Activated CD4-positive, alpha-beta T cell treated with anti-CD3 and anti-CD28 coated beads, Interleukin-2, amount 10 ng/mL, durations not matched to agents 7 days and 5 days (primary cell): ENCODE measurements around the gene CDH13. TPM values are rescaled to one million over a fixed set of nuclear protein-coding genes. Genes with fewer than 3 reads are reported as not detected.

Experiments
- CTCF ChIA-PET: fragments of 350-600 bp; sonication (Branson Sonifier 250); formaldehyde crosslinking; loops from one replicate; lab custom pipeline; 2021; ENCODE audit warnings: antibody characterized with exemption; lab: Charles Lee
- POLR2A ChIA-PET: fragments of 350-600 bp; sonication (Branson Sonifier 250); formaldehyde crosslinking; loops from one replicate; lab custom pipeline; 2021; ENCODE audit warnings: antibody characterized with exemption; lab: Charles Lee
- DNase-seq: peaks from one replicate; pipeline ENCODE4 v3.0.0-alpha.2; 2020
- H3K27ac Mint-ChIP-seq: one replicate; pipeline ENCODE4 v1.8.0; 2021; ENCODE audit warnings: mild to moderate bottlenecking, moderate library complexity, mixed read lengths
- H3K27me3 Mint-ChIP-seq: one replicate; pipeline ENCODE4 v1.8.0; 2021; ENCODE audit warnings: mixed read lengths
- H3K36me3 Mint-ChIP-seq: one replicate; pipeline ENCODE4 v1.8.0; 2021; ENCODE audit warnings: low read depth, mixed read lengths
- H3K4me1 Mint-ChIP-seq: one replicate; pipeline ENCODE4 v1.8.0; 2021; ENCODE audit warnings: mixed read lengths
- H3K4me3 Mint-ChIP-seq: one replicate; pipeline ENCODE4 v1.8.0; 2021; ENCODE audit warnings: mild to moderate bottlenecking, moderate library complexity, mixed read lengths
- H3K9me3 Mint-ChIP-seq: one replicate; pipeline ENCODE4 v1.8.0; 2021; ENCODE audit warnings: mixed read lengths
- total RNA-seq, 2 experiments: library from RNA; stranded (reverse); gene quantifications; one replicate each; pipeline ENCODE4 v1.2.3, GENCODE V29; 2021

CDH13 gene
- total RNA-seq, 2 experiments from 2014 or later: not detected

GRCh38 chr16:82835487-82836155, 208.9 kb downstream of the CDH13 start:
- H3K9me3 Mint-ChIP-seq: no peaks in the 10 kb centered on the region
- no peak overlapping the region for H3K4me3 Mint-ChIP-seq
- H3K36me3 Mint-ChIP-seq: no peaks in the 10 kb centered on the region
- no peaks in the 10 kb centered on the region for H3K4me1 Mint-ChIP-seq
- CTCF ChIA-PET: no interaction called here
- no peak for DNase-seq
- H3K27ac Mint-ChIP-seq: no peak overlapping the region
- H3K27me3 Mint-ChIP-seq: peaks cover 3% of the 10 kb centered on the region
- POLR2A ChIA-PET: no interaction called here

DNA sequence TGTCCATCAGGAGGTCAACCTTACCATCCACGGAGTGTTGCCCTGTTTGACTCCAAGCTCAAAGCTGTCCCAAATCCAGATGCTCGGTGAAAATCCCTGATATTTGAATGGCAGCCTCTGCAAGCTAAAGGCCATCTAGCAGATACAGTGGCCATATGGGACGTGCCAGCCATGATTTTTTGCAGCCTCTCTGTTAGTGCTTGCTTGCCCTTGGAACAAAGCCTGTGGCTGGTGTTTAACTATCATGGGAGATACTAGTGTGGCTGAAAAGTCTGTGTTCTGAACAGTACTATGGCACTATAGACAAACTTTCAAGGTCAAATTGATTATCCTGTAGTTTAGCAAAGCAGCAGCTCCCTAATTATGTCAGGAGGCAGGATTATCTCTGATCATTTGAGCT, 214.3 kb downstream of the CDH13 start:
- DNase-seq: no peak
- H3K4me3 Mint-ChIP-seq: no peak overlapping the region
- ChIA-PET POLR2A (no interaction called here), CTCF (no interaction called here)
- no peaks in the 10 kb centered on the region for H3K9me3 Mint-ChIP-seq
- H3K27me3 Mint-ChIP-seq: no peaks in the 10 kb centered on the region
- H3K4me1 Mint-ChIP-seq: no peaks in the 10 kb centered on the region
- no peak overlapping the region for H3K27ac Mint-ChIP-seq
- H3K36me3 Mint-ChIP-seq: no peaks in the 10 kb centered on the region

DNA sequence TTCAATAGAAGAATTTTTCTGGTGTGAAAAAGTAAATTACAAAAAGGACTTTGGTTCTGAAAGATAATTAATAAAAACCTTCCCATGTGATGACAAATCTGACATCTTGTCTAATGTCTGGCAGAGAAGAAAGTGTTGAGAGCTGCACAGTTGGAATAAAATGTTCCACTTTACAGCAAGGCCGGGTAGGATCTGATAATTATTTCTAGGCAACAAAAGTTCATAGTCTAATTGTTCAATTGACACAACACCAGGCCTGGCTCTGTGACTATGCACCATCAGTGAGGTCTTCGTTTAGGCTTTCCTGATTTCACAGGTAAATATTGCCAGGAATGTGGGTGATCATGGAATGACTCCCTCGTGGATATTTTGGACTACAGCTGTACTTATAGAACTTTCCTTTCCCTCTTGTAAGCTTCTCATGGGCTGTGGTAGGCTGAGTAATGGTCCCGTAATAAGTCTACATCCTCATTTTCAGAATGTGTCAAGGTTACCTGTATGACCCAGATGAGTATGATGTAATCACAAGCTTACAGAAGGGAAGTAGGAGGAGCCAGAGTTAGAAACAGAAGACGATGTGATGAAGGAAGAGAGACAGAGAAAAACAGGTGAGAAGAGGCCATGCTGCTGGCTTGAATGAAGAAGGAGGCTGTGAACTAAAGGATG, 217.0 kb downstream of the CDH13 start:
- Mint-ChIP-seq H3K36me3 (no peaks in the 10 kb centered on the region), H3K4me3 (no peak overlapping the region), H3K4me1 (no peaks in the 10 kb centered on the region), H3K27me3 (no peaks in the 10 kb centered on the region), H3K27ac (no peak overlapping the region), H3K9me3 (no peaks in the 10 kb centered on the region)
- CTCF ChIA-PET: no interaction called here
- no peak for DNase-seq
- POLR2A ChIA-PET: no interaction called here

DNA sequence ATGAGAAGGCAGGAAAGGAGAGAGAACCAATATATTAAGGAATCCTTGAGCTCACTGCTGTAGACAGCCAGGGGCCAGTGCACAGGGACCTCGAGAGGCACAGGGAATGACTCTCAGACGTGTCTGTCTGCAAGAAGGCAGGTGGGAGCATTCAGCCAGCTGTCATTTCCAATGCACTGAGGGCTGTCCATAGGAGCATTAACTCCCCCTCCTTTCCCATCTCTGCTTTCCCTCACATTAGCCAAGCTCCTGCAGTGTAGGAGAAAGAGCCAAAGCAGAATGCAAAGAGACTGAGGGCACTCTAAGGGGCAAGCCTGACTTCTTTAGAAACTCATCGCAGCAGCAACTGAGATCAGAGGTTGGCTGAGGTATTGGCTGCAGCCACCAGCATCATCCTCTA, 218.3 kb downstream of the CDH13 start:
- POLR2A ChIA-PET: no interaction called here
- no peak for DNase-seq
- Mint-ChIP-seq H3K4me1 (no peaks in the 10 kb centered on the region), H3K27ac (no peak overlapping the region), H3K36me3 (no peaks in the 10 kb centered on the region), H3K27me3 (no peaks in the 10 kb centered on the region), H3K4me3 (no peak overlapping the region), H3K9me3 (no peaks in the 10 kb centered on the region)
- CTCF ChIA-PET: no interaction called here

DNA sequence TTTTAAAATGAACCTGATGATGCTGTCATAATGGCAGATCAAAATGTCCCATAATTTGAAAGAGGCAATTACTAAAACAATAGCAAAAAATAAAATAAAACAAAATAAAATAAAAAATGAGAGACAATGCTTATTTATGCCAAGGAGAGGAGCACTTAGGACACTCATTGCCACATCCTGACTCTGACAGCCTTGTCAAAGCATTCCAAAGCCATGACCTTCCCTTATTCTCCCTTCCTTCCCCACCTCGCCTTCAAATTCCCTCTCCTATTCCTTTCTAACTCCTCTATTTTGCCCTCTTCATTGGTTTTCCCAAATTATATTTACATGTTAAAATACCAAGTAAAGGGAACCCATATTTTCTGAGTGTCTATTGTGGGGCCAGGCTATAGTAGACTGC, 220.0 kb downstream of the CDH13 start:
- H3K36me3 Mint-ChIP-seq: no peaks in the 10 kb centered on the region
- no peak overlapping the region for H3K4me3 Mint-ChIP-seq
- no peak for DNase-seq
- CTCF ChIA-PET: no interaction called here
- no peak overlapping the region for H3K27ac Mint-ChIP-seq
- H3K9me3 Mint-ChIP-seq: no peaks in the 10 kb centered on the region
- H3K4me1 Mint-ChIP-seq: no peaks in the 10 kb centered on the region
- H3K27me3 Mint-ChIP-seq: no peaks in the 10 kb centered on the region
- POLR2A ChIA-PET: no interaction called here

DNA sequence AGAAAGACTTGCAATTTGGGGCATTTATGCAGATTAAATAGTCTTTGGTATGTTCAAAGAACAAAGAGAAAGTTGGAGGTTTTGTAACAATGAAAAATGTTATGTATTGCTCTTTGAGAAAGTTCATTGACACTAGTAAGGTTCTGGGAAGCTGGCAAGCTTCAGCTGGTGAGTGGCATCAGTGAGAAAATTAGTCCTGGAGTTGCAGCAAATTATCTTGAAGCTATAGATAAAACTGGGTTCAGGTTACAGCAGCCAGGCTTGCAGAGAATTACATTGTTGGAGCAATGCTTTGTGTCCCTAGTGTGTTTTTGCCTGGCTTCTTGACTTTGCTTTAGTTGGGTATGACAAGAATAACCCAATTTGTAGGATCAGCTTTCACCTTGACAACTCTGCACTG, 221.2 kb downstream of the CDH13 start:
- Mint-ChIP-seq H3K27me3 (no peaks in the 10 kb centered on the region), H3K27ac (no peak overlapping the region), H3K4me1 (no peaks in the 10 kb centered on the region), H3K36me3 (no peaks in the 10 kb centered on the region), H3K9me3 (no peaks in the 10 kb centered on the region), H3K4me3 (no peak overlapping the region)
- CTCF ChIA-PET: no interaction called here
- POLR2A ChIA-PET: no interaction called here
- DNase-seq: no peak

GRCh38 chr16:82852388-82853008, 225.7 kb downstream of the CDH13 start:
- Mint-ChIP-seq H3K27ac (no peak overlapping the region), H3K4me1 (no peaks in the 10 kb centered on the region), H3K4me3 (no peak overlapping the region), H3K27me3 (no peaks in the 10 kb centered on the region), H3K36me3 (no peaks in the 10 kb centered on the region), H3K9me3 (no peaks in the 10 kb centered on the region)
- DNase-seq: no peak
- ChIA-PET CTCF (interaction anchor here (1.2 kb wide), 1 partner anchor 10 kb away, joined by 3 read pairs; no protein-coding TSS in a partner anchor), POLR2A (no interaction called here)

DNA sequence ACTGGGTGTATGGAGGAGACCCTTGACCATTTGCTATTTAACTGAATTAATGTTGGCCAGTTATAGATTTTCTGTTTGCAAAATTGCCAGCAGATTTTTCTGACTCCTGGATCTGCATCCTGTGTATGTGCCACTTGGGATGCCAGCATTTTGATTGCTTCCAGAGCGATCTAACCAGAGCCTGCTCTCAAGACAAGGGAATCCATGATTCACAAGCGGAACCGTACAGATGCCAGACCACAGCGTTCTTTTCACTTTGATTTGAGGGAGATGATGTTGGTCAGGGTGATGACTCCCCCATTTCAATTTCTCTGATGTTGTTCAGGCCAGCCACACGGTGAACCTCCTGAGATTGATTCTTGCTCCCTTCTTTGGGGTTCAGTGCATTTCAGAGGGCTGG, 228.7 kb downstream of the CDH13 start:
- Mint-ChIP-seq H3K4me1 (no peaks in the 10 kb centered on the region), H3K36me3 (no peaks in the 10 kb centered on the region)
- CTCF ChIA-PET: no interaction called here

GRCh38 chr16:82857693-82858365, 231.1 kb downstream of the CDH13 start:
- H3K27ac Mint-ChIP-seq: no peak overlapping the region
- no peaks in the 10 kb centered on the region for H3K27me3 Mint-ChIP-seq
- H3K9me3 Mint-ChIP-seq: no peaks in the 10 kb centered on the region
- POLR2A ChIA-PET: no interaction called here
- CTCF ChIA-PET: no interaction called here
- no peak for DNase-seq
- H3K4me1 Mint-ChIP-seq: no peaks in the 10 kb centered on the region
- no peak overlapping the region for H3K4me3 Mint-ChIP-seq
- H3K36me3 Mint-ChIP-seq: no peaks in the 10 kb centered on the region

More for the DNA sequence above, 228.7 kb downstream of the CDH13 start:
- H3K27ac Mint-ChIP-seq: no peak overlapping the region
- POLR2A ChIA-PET: no interaction called here
- H3K9me3 Mint-ChIP-seq: no peaks in the 10 kb centered on the region
- H3K27me3 Mint-ChIP-seq: no peaks in the 10 kb centered on the region
- no peak for DNase-seq
- H3K4me3 Mint-ChIP-seq: no peak overlapping the region

DNA sequence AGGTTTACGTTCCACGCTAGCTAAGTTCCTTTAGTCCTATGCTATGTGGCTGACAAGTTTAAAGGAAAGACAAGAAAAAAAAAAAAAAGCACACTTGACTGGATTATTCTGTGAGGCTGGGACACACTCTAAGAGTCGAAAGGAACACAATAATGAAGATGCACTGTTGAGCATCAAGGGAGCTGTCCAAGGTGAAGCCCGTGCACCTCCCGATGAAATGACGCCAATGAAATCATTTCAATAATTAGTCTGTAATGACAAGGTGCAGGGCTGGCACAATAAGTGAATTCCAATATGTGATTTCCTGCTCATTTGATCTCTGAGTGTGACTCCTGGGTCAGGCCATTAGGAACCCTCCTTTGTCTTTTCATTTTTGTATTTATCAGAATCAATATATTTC, 232.9 kb downstream of the CDH13 start:
- Mint-ChIP-seq H3K4me1 (no peaks in the 10 kb centered on the region), H3K36me3 (no peaks in the 10 kb centered on the region), H3K27ac (no peak overlapping the region), H3K27me3 (no peaks in the 10 kb centered on the region), H3K4me3 (no peak overlapping the region), H3K9me3 (peaks cover 4% of the 10 kb centered on the region)
- CTCF ChIA-PET: no interaction called here
- POLR2A ChIA-PET: no interaction called here
- no peak for DNase-seq

DNA sequence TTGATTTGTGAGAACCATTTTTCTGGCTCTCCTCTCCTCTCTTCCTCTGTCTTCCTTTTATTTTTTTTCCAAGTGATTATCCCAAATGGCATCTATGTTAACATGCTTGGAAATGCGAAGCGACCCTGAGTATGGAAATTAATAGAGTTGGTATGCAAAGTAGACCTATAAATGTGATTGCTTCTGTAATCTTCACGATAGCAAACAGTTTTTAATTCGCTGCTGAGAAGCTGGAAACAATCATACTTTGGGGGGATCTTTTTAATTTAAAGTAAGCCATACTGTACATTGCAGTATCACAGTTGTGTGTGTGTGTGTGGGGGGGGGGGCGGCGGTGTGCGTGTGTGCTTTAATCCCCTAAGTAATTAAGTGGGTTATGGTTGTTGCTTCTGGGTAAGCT, 233.3 kb downstream of the CDH13 start:
- Mint-ChIP-seq H3K27ac (no peak overlapping the region), H3K9me3 (peaks cover 7% of the 10 kb centered on the region), H3K36me3 (no peaks in the 10 kb centered on the region), H3K27me3 (no peaks in the 10 kb centered on the region), H3K4me1 (no peaks in the 10 kb centered on the region), H3K4me3 (no peak overlapping the region)
- ChIA-PET POLR2A (no interaction called here), CTCF (no interaction called here)
- no peak for DNase-seq

- CTCF ChIA-PET: no interaction called here
These were observed 235.3 kb downstream of the CDH13 start for GRCh38 chr16:82862057-82862456.

DNA sequence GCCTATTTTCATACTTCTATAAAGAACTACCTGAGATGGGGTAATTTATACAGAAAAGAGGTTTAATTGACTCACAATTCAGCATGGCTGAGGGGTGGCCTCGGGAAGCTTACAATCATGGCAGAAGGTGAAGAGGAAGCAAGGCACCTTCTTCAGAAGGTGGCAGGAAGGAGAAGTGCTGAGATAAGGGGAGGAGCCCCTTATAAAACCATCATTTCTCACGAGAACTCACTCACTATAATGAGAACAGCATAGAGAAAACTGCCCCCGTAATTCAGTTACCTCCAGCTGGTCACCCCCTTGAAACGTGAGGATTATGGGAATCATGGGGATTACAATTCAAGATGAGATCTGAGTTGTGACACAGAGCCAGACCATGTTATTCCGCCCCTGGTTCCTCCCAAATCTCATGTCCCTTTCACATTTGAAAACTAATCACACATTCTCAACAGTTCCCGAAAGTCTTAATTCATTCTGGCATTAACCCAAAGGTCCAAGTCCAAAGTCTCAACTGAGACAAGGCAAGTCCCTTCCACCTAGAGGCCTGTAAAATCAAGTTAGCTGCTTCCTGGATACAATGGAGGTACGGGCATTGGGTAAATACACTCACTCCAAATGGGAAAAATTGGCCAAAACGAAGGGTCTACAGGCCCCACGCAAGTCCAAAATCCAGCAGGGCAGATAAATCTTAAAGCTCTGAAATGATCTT, 237.7 kb downstream of the CDH13 start:
- H3K4me1 Mint-ChIP-seq: no peaks in the 10 kb centered on the region
- ChIA-PET CTCF (no interaction called here), POLR2A (no interaction called here)
- H3K9me3 Mint-ChIP-seq: peaks cover 7% of the 10 kb centered on the region
- H3K36me3 Mint-ChIP-seq: no peaks in the 10 kb centered on the region
- no peak overlapping the region for H3K4me3 Mint-ChIP-seq
- no peaks in the 10 kb centered on the region for H3K27me3 Mint-ChIP-seq
- DNase-seq: no peak
- no peak overlapping the region for H3K27ac Mint-ChIP-seq

More at GRCh38 chr16:82862057-82862456, 235.3 kb downstream of the CDH13 start:
- Mint-ChIP-seq H3K27me3 (no peaks in the 10 kb centered on the region), H3K9me3 (peaks cover 7% of the 10 kb centered on the region), H3K4me3 (no peak overlapping the region), H3K36me3 (no peaks in the 10 kb centered on the region), H3K4me1 (no peaks in the 10 kb centered on the region), H3K27ac (no peak overlapping the region)
- POLR2A ChIA-PET: no interaction called here
- no peak for DNase-seq
